HG03139 (cell line): ENCODE measurements around the gene PTCRA.

Experiments
- ATAC-seq: cut with Tn5 transposase; IDR thresholded peaks from one replicate; pipeline ENCODE4 v1.9.1; 2021; ENCODE audit not compliant: unreplicated experiment

The PTCRA gene

DNA sequence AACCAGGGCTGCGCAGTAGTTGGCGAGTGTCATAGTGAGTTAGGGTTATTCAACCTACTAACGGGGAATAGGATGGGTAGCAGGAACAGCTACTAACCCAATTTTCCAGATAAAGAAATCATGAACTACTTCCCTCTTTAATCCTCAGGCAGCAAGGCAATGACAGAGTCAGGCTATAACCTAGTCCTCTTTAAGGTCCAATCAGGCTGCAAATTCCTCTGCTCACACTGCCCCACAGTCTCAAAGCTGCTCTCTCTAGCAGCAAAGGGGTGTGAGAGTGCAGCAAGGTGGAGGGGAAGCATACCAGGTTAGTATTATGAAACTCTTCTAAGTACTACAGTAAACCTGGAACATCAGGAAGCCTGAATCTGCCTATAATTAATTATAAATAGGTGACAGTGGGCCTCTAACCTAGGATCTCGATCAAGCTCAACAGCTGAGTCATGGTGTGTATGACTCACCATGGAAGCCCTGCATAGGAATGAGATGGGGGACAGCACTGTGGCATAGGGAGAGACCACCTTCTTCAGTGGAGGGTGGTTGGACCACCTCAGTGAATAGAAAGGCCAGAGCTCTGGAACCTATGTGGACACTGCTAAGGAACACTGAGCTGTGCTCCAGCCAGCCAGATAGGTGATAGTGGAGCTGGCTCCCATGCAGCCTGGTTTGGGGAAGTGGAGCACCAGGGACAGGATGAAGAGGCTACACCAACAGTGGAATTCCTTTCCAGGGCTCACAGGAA lies 55.2 kb downstream of the PTCRA start:
- no peak for ATAC-seq

GRCh38 chr6:42971746-42972327 lies 56.0 kb downstream of the PTCRA start:
- no peak for ATAC-seq

DNA sequence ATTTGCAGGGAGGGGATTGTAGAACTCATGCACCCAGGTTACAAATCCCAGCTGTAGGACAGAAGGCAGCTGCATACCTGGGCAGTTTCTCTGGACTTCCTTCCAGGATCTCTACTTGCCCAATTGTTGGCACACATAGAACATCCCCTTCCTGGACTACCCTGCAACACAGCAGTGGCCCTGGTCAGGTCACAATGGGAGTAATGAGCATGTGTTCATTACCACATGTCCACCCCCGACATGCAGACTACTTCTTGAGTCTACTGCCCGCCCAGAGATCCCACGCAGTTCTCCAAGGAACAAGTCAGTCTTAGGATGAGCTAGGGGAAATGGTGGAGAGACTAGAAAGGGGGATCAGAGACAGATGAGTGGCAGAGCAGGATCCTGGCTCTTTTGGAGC lies 58.1 kb downstream of the PTCRA start:
- ATAC-seq: no peak

DNA sequence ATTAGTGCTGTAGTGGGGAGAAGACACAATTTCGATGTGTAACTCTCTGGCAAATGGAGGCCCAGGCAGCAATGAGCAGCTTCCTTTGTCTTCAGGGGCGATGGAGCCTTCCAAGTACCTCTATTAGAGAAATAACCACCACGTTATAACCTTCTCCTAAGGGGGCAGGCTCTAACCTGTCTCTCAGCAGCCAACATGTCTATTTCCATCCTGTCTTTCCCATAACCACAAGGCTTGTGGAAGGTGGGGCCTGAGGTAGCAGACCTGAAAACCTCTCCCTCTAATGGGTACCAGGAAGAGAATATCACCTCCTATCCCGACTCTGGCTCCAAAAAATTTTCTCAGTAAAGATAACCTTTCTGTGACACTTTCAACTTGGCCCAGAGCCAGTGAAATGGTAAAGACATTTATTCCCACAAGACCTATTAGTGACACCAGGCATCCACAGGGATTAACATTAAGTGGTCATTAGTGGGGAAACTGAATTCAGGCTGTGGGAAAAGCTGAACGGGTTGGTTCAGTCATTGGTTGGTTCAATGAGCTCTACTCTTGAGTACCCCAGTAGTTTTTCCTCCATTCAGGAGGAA lies 59.2 kb downstream of the PTCRA start:
- ATAC-seq: no peak
